Heart left ventricle (tissue), 13 donors: ENCODE data around the gene UNC80.

Source experiments
- CTCF ChIP-seq, 12 donors: fragments of 200-600 bp; sonication (generic) in 4 of 12; IDR thresholded peaks; one replicate each; pipeline versions ENCODE4 v1.5.0 to v1.8.0; 2018 to 2022; ENCODE audit warnings: antibody characterized with exemption in 12 of 12, mild to moderate bottlenecking in 5 of 12
- POLR2A ChIP-seq, 2 donors: fragments of 450-650 bp; IDR thresholded peaks; one replicate each; pipeline ENCODE4 v1.6.1; 2017; ENCODE audit warnings: antibody characterized with exemption in 2 of 2, mild to moderate bottlenecking in 2 of 2, moderate library complexity in 2 of 2
- donor health status: ischemic (EF 13 %, LVEDD 7.1; RV severe dilation, severe dysfunction).
- donor health status: DM: no; HTN: yes; CAD: no.
- donor health status: DM: no; HTN: no; CAD: no.
- donor health status: ischemic (EF 25% LVEDD 6.9; RV normal size, moderate dysfunction).
- donor health status: ischemic (EF 25% LVEDD 5.7; RV mildly dilated, moderate dysfunction).
- donor health status: ischemic (EF 35%, LVEDD 5.7; RV mildly dilated, moderate dysfunction).
- donor health status: nonischemic (EF 11% LVEDD 7.7; RV severe dilation, severe dysfunction).
- donor health status: DM: yes; HTN: yes; CAD: no.
- donor health status: PGD.
- donor health status: ischemic (EF 29% LVEDD 5.4; RV normal size, mild dysfunction).
- donor health status: nonischemic (EF 23%, LVEDD 6.1; RV moderate dilation, normal function).

GRCh38 chr2:209818939-209819338 lies 47.3 kb downstream of the UNC80 start:
- TF ChIP-seq CTCF (IDR thresholded peaks at IDR 0.05) (no peak), POLR2A (IDR thresholded peaks at IDR 0.05) (no peak)
